ENCODE measurements around the gene GAREM2. TPM values are rescaled to one million over a fixed set of nuclear protein-coding genes. Genes with fewer than 3 reads are reported as not detected.
A peak's percentile ranks its signal among the peaks of the same experiment; 100 is the strongest.

Gene GAREM2
- total and polyA plus RNA-seq, 4 donors = 0.08 to 0.28 (median 0.16) TPM

- TF ChIP-seq EGR1 (IDR thresholded peaks at IDR 0.05; ENCODE audit: low read depth in 2 of 2) (no peak), FOXA1 (IDR thresholded peaks at IDR 0.05) (no peak)
Measured at GRCh38 chr2:26184121-26184520, 11.2 kb downstream of the GAREM2 start (continued).

- Histone ChIP-seq H3K27me3 (ENCODE audit: control insufficient read depth in 4 of 4, insufficient read depth in 4 of 4, low read length in 3 of 4) (no peaks in the 10 kb centered on the region), H3K27ac (ENCODE audit: low read depth in 1 of 2, low read length in 2 of 2) (no peak overlapping the region), H3K4me3 (ENCODE audit: low read depth in 1 of 3, low read length in 3 of 3) (peak overlapping the region in 2 of 3 donors; percentile 24 to 52), H3K4me1 (ENCODE audit: control insufficient read depth in 4 of 4, insufficient read depth in 4 of 4, low read length in 3 of 4) (peaks cover 0 to 15% (median 6%) of the 10 kb centered on the region in 4 donors), H3K36me3 (ENCODE audit: control insufficient read depth in 4 of 4, insufficient read depth in 3 of 4, low read depth in 1 of 4, low read length in 3 of 4) (no peaks in the 10 kb centered on the region), H3K9ac (ENCODE audit: low read depth in 1 of 2, low read length in 2 of 2) (no peak overlapping the region), H3K9me3 (ENCODE audit: control insufficient read depth in 4 of 4, low read length in 3 of 4) (no peaks in the 10 kb centered on the region)
- TF ChIP-seq RAD21 (IDR thresholded peaks at IDR 0.05) (peak in 1 of 2 donors; percentile 50), CTCF (IDR thresholded peaks at IDR 0.05; ENCODE audit: low read depth, low read length, missing input control) (peak; percentile 58), TAF1 (conservative IDR thresholded peaks at IDR 0.05) (no peak), RXRA (IDR thresholded peaks at IDR 0.05) (no peak), JUND (IDR thresholded peaks at IDR 0.05) (no peak), HNF4G (IDR thresholded peaks at IDR 0.05) (no peak), EGR1 (IDR thresholded peaks at IDR 0.05; ENCODE audit: low read depth in 2 of 2) (no peak), NR2F2 (IDR thresholded peaks at IDR 0.05) (no peak), MAX (IDR thresholded peaks at IDR 0.05) (no peak)
- WGBS = 3% methylated on average over 114 of the region's 114 CpGs
- DNase-seq (ENCODE audit: low spot score) = peak; percentile 83
Measured at GRCh38 chr2:26184555-26185303, 11.8 kb downstream of the GAREM2 start.

- Histone ChIP-seq H3K27me3 (ENCODE audit: control insufficient read depth in 4 of 4, insufficient read depth in 4 of 4, low read length in 3 of 4) (no peaks in the 10 kb centered on the region), H3K36me3 (ENCODE audit: control insufficient read depth in 4 of 4, insufficient read depth in 3 of 4, low read depth in 1 of 4, low read length in 3 of 4) (peaks cover 0 to 4% (median 0%) of the 10 kb centered on the region in 4 donors), H3K27ac (ENCODE audit: low read depth in 1 of 2, low read length in 2 of 2) (no peak overlapping the region), H3K9ac (ENCODE audit: low read depth in 1 of 2, low read length in 2 of 2) (no peak overlapping the region), H3K9me3 (ENCODE audit: control insufficient read depth in 4 of 4, low read length in 3 of 4) (no peaks in the 10 kb centered on the region), H3K4me3 (ENCODE audit: low read depth in 1 of 3, low read length in 3 of 3) (peak overlapping the region in 1 of 3 donors; percentile 52), H3K4me1 (ENCODE audit: control insufficient read depth in 4 of 4, insufficient read depth in 4 of 4, low read length in 3 of 4) (peaks cover 0 to 15% (median 6%) of the 10 kb centered on the region in 4 donors)
- WGBS = 58% methylated on average over 20 of the region's 20 CpGs
- DNase-seq (ENCODE audit: low spot score) = no peak
- TF ChIP-seq JUND (IDR thresholded peaks at IDR 0.05) (no peak), ZBTB33 (IDR thresholded peaks at IDR 0.05) (no peak), HNF4A (conservative IDR thresholded peaks at IDR 0.05) (no peak), NR2F2 (IDR thresholded peaks at IDR 0.05) (no peak), YY1 (IDR thresholded peaks at IDR 0.05) (no peak), RAD21 (IDR thresholded peaks at IDR 0.05) (no peak), FOXA2 (IDR thresholded peaks at IDR 0.05) (no peak), TAF1 (conservative IDR thresholded peaks at IDR 0.05) (no peak), MAX (IDR thresholded peaks at IDR 0.05) (no peak), HNF4G (IDR thresholded peaks at IDR 0.05) (no peak), FOXA1 (IDR thresholded peaks at IDR 0.05) (no peak), SP1 (IDR thresholded peaks at IDR 0.05) (no peak), CTCF (IDR thresholded peaks at IDR 0.05; ENCODE audit: low read depth, low read length, missing input control) (no peak), RXRA (IDR thresholded peaks at IDR 0.05) (no peak), ATF3 (IDR thresholded peaks at IDR 0.05) (no peak), GABPA (IDR thresholded peaks at IDR 0.05 in 1 of 2, conservative IDR thresholded peaks at IDR 0.05 in 1 of 2) (no peak)
Measured at GRCh38 chr2:26185304-26185928, 12.5 kb downstream of the GAREM2 start.
